ENCODE results near the gene FGF1. TPM values are rescaled to one million over a fixed set of nuclear protein-coding genes. Genes with fewer than 3 reads are reported as not detected.

The FGF1 gene
- total RNA-seq, 1 donor, result 1.2 TPM

DNA sequence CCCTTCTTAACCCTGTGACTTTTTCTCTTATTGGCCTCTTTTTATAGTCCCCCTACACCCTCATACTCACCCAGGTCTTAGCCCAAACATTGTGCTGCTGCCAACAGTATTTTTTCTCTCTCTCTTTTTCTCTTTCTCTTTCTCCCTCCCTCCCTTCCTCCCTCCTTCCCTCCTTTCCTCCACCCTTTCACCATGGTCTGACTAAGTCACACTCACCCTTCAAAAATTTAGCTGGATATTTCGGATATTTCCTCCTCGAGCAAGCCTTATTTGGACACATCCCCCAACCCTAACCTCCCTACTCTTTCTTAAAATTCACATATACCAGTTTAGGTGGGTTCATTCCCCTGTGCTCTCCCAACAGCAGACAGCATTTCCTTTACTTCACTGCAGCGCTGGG is 64.7 kb downstream of the FGF1 start:
- peak; percentile 72 for DNase-seq (ENCODE audit: low read depth)
- TF ChIP-seq, protein P1, sequence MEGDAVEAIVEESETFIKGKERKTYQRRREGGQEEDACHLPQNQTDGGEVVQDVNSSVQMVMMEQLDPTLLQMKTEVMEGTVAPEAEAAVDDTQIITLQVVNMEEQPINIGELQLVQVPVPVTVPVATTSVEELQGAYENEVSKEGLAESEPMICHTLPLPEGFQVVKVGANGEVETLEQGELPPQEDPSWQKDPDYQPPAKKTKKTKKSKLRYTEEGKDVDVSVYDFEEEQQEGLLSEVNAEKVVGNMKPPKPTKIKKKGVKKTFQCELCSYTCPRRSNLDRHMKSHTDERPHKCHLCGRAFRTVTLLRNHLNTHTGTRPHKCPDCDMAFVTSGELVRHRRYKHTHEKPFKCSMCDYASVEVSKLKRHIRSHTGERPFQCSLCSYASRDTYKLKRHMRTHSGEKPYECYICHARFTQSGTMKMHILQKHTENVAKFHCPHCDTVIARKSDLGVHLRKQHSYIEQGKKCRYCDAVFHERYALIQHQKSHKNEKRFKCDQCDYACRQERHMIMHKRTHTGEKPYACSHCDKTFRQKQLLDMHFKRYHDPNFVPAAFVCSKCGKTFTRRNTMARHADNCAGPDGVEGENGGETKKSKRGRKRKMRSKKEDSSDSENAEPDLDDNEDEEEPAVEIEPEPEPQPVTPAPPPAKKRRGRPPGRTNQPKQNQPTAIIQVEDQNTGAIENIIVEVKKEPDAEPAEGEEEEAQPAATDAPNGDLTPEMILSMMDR (IDR thresholded peaks at IDR 0.05; ENCODE audit: insufficient read depth, low read length), result no peak
- H3K4me3 ChIP-seq (ENCODE audit: low read depth, low read length), result no peak overlapping the region

DNA sequence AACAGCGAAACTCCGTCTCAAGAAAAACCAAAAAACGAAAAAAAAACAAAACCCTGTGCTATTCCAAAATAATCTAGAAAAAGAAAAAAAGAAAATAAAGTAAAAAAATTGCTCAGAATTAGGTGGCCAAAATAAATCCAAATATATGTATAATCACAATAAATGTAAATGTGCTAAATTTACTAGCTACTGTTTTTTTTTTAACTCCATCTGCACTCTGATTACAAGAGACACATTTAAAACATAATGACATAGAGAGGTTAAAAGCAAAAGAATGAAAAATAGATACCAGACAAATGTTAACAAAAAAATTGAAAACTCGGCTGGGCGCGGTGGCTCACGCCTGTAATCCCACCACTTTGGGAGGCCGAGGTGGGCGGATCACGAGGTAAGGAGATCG is 66.1 kb downstream of the FGF1 start:
- TF ChIP-seq, protein P1 (IDR thresholded peaks at IDR 0.05; ENCODE audit: insufficient read depth, low read length), result no peak
- DNase-seq (ENCODE audit: low read depth), result no peak
- H3K4me3 ChIP-seq (ENCODE audit: low read depth, low read length), result no peak overlapping the region

DNA sequence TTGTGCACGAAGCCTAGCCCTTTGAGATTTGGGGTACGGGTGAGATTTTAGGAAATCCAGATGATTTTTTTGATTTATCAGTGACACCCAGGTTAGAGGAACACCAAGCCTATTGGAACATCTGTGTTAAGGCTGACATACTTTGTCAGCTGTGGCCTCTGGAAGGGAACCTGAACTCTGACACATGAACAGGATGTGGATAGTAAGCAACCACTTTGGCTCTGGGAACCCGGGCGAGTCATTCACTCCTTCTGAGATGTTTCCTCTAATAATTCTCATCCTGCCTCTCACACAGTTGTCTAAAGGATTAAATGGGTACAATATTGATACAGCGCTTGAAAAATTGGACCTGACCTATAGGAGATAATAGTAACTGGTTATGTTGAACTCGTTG is 67.8 kb downstream of the FGF1 start:
- TF ChIP-seq, protein P1 (IDR thresholded peaks at IDR 0.05; ENCODE audit: insufficient read depth, low read length), result no peak
- DNase-seq (ENCODE audit: low read depth), result peak; percentile 56
- H3K4me3 ChIP-seq (ENCODE audit: low read depth, low read length), result no peak overlapping the region

DNA sequence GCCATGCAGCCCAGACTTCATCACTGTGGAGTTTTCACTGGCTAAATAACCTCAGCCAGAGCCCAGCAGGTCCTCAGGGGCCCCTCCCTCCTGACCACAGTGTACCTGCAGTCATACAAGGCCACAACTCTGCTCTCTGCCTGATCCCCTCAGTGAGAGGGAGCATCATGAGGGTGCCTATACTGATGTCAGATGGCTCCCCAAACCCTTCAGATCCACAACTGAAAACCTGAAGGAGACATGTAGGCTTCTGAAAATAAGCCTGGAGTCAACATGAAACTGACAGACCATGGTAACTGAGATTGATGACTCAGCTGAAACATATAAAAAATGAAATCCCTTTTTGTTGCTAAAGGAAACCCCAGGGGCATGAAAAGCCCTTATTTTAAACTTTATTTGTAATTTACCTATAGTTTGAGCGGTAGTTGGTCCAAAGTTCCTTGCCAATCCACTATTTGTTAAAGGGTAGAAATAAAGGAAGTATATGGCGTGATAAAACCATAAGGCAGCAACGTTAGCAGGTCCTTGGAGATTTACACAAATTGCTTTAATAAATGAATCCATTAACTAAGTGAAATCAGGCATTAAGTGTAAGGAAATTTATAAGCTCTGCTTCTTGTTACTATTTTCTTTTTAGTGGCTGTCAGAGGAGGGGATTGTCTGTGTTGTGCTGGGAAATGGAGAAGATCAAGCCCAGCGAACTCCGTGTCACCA is 68.3 kb downstream of the FGF1 start:
- H3K4me3 ChIP-seq (ENCODE audit: low read depth, low read length), result no peak overlapping the region
- DNase-seq (ENCODE audit: low read depth), result no peak
- TF ChIP-seq, protein P1 (IDR thresholded peaks at IDR 0.05; ENCODE audit: insufficient read depth, low read length), result no peak

DNA sequence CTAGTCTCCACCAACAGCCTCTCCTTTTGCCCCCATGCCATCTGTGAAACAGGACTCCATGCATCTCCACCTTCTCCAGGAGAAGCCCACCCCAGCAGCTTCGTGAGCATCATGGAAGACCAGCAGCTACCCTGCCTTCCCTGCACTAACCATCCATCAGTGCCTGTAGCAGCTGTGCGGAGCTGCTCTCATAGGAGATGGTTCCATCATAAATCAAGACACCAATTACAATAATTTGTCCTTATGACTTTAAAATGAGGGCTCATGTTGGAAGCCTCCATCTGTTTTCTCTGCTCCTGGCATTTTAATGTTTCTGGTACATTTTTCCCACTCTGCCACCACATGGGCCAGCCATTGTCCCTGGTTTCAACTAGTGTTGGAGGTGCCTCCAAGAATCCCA is 69.9 kb downstream of the FGF1 start:
- TF ChIP-seq, protein P1 (IDR thresholded peaks at IDR 0.05; ENCODE audit: insufficient read depth, low read length), result no peak
- no peak for DNase-seq (ENCODE audit: low read depth)
- no peak overlapping the region for H3K4me3 ChIP-seq (ENCODE audit: low read depth, low read length)

DNA sequence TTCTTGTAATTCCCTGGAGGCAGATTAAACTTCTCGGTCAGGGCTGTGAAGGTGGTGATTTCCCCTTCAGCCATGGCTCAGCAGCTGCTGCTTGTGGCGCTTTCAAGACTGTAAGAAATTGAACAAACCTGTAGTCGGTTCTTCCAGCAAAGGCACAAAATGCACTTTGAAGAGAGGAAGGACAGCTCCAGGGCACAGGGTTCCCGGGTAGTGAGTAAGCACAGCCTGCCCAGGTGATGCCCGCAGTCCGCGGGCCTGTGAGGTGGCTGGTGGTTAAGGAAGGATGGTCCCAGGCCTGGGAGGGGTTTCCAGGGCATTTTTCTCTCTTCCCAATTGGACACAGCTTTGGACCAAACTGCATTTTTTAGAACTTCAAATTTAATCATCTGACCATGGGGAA is 71.8 kb downstream of the FGF1 start:
- DNase-seq (ENCODE audit: low read depth), result no peak
- H3K4me3 ChIP-seq (ENCODE audit: low read depth, low read length), result no peak overlapping the region
- TF ChIP-seq, protein P1 (IDR thresholded peaks at IDR 0.05; ENCODE audit: insufficient read depth, low read length), result no peak

DNA sequence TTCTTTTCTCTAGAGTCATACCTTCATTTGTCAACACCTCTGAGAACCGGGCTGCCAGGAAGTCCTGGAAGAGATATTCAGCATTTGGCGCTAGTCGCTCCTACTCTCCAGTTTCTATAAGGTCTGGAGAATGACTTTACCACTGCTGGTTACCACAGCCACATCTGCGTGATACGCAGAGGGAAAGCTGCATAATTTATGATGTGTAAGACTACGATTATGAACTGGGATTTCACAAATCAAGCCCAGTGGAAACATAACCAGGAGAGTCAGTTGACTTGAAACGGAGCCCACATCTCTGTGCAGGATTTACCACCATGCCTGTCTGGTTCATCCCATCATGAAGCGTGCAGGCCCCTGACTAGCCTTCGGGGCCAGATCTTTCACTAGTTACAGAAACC is 72.6 kb downstream of the FGF1 start:
- DNase-seq (ENCODE audit: low read depth), result no peak
- H3K4me3 ChIP-seq (ENCODE audit: low read depth, low read length), result no peak overlapping the region
- TF ChIP-seq, protein P1 (IDR thresholded peaks at IDR 0.05; ENCODE audit: insufficient read depth, low read length), result no peak

Data from fibroblast of the aortic adventitia (primary cell).